Measurements from ENCODE around the gene MST1.

DNA sequence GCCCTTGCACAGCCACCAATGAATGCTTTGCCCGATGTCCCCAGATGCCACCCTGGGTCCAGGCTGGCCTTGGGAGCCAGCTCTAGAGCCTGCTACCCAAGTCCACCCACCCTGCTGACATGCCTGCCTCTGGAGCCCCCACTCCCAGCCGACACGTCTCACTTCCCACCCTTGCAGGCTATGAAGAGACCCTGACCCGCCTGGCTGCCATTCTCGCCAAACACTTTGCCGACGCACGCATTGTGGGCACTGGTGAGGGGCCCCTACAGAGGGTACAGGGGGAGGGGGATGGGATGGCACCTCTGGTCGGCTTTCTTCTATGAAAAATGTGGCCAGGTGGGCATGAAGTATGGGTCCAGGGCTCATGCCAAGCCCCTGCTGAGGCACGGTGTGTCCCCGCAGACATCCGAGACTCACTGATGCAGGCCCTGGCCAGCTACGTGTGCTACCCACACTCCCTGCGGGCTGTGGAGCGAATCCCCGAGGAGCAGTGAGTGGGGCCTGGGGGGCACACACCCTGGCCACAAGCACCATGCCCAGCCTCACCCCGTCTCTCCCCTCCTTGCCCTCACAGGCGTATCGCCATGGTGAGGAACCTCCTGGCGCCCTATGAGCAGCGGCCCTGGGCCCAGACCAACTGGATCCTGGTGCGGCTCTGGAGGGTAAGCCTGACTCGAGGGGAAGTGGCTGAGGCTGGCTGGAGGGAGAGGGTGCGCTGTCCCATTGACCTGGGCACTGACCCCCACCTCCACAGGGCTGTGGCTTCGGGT lies 24.2 kb upstream of the MST1 start:
- no peak for TF ChIP-seq EZH2 (IDR thresholded peaks at IDR 0.05)
- TF ChIP-seq CTCF (IDR thresholded peaks at IDR 0.05): no peak
